ENCODE results near the gene ZNF605.
"Not testable (repeated sequence)": the region's sequence is repeated elsewhere in the genome, so short reads cannot be mapped to it uniquely, and the experiment has no call there.

ZNF605 gene

GRCh38 chr12:132907216-132907615, 48.9 kb downstream of the ZNF605 start:
- peak; percentile 34 for DNase-seq (ENCODE audit: low spot score)

- peak; percentile 91 for DNase-seq (ENCODE audit: low spot score)
Observed at GRCh38 chr12:132904718-132905328, 51.3 kb downstream of the ZNF605 start.

- no peak for DNase-seq (ENCODE audit: low spot score)
Observed at GRCh38 chr12:132899033-132899432, 57.1 kb downstream of the ZNF605 start.

- DNase-seq (ENCODE audit: low spot score) = no peak
Observed at GRCh38 chr12:132888852-132889251, 67.3 kb downstream of the ZNF605 start.

GRCh38 chr12:132887513-132888351, 68.4 kb downstream of the ZNF605 start, which contains the start of gene CHFR:
Gene CHFR (minus strand): TSS chr12:132887605. CDS start chr12:132887328, 277 bp downstream.
- DNase-seq (ENCODE audit: low spot score) = peak; percentile 99

GRCh38 chr12:132886529-132887477, 69.3 kb downstream of the ZNF605 start:
- DNase-seq (ENCODE audit: low spot score) = no peak

- DNase-seq (ENCODE audit: low spot score) = no peak
Observed at GRCh38 chr12:132881818-132882217, 74.3 kb downstream of the ZNF605 start.

- not testable (repeated sequence) for DNase-seq (ENCODE audit: low spot score)
Observed at GRCh38 chr12:132874620-132875019, 81.5 kb downstream of the ZNF605 start.

GRCh38 chr12:132874175-132874574, 81.9 kb downstream of the ZNF605 start:
- no peak for DNase-seq (ENCODE audit: low spot score)

- DNase-seq (ENCODE audit: low spot score) = no peak
Observed at GRCh38 chr12:132873724-132874123, 82.4 kb downstream of the ZNF605 start.

GRCh38 chr12:132872975-132873421, 83.1 kb downstream of the ZNF605 start:
- DNase-seq (ENCODE audit: low spot score) = no peak

- DNase-seq (ENCODE audit: low spot score) = no peak
Observed at GRCh38 chr12:132872073-132872855, 83.8 kb downstream of the ZNF605 start.

- DNase-seq (ENCODE audit: low spot score) = no peak
Observed at GRCh38 chr12:132869551-132869950, 86.6 kb downstream of the ZNF605 start.
